ENCODE data around the gene RNASE9. TPM values are rescaled to one million over a fixed set of nuclear protein-coding genes. Genes with fewer than 3 reads are reported as not detected.
"Not testable (repeated sequence)": the region's sequence is repeated elsewhere in the genome, so short reads cannot be mapped to it uniquely, and the experiment has no call there.

The RNASE9 gene
- total and polyA plus RNA-seq, 2 of the 4 experiments (the other 2 are of a cell fraction): not detected

- H4K8ac ChIP-seq (ENCODE audit: low read depth in 2 of 2, low read length in 2 of 2); POLR2A ChIA-PET (ENCODE audit: unreplicated experiment); H3K4ac ChIP-seq (ENCODE audit: low read depth, low read length); H3K27ac ChIP-seq (ENCODE audit: insufficient read depth, low read length); CTCF ChIA-PET; H4K20me1 ChIP-seq (ENCODE audit: insufficient read depth, low read length); dilution Hi-C loops (cut with HindIII; ENCODE audit: low sequenced_read_pairs, unreplicated experiment); H3K36me3 ChIP-seq (ENCODE audit: control insufficient read depth, insufficient read depth, low read length); DNase-seq; H3K9me3 ChIP-seq (ENCODE audit: control insufficient read depth, insufficient read depth, low read length); H3K56ac ChIP-seq (ENCODE audit: extremely low read depth, insufficient read depth, low read length); intact Hi-C loops (cut with micrococcal nuclease); H4K5ac ChIP-seq (ENCODE audit: low read depth, low read length); H4K91ac ChIP-seq (ENCODE audit: insufficient read depth, low read depth, low read length); H3K27me3 ChIP-seq (ENCODE audit: control insufficient read depth, insufficient read depth, low read length); H3K14ac ChIP-seq (replicated peaks; ENCODE audit: low read depth, low read length); H3K18ac ChIP-seq (ENCODE audit: low read depth, low read length); H3K4me1 ChIP-seq (ENCODE audit: control insufficient read depth, insufficient read depth, low read length); H2BK20ac ChIP-seq (ENCODE audit: low read depth, low read length); H2AFZ ChIP-seq (replicated peaks; ENCODE audit: low read length, poor library complexity); H2AK9ac ChIP-seq (replicated peaks; ENCODE audit: low read depth, low read length, poor library complexity); H3K9me1 ChIP-seq (ENCODE audit: insufficient read depth, low read length); H3K9ac ChIP-seq (ENCODE audit: low read depth, low read length); ATAC-seq (ENCODE audit: low read depth); H2BK15ac ChIP-seq (ENCODE audit: low read depth, low read length); H2AK5ac ChIP-seq (ENCODE audit: low read depth, low read length); H3K4me3 ChIP-seq (ENCODE audit: insufficient read depth, low read depth, low read length); BruUV-seq (replicated peaks); H2BK5ac ChIP-seq (ENCODE audit: low read depth, low read length, poor library complexity, severe bottlenecking); H3K4me2 ChIP-seq (ENCODE audit: low read depth, low read length); H2BK120ac ChIP-seq (ENCODE audit: low read depth, low read length); H3K79me1 ChIP-seq (ENCODE audit: low read depth in 1 of 2, low read length in 2 of 2); H3K23ac ChIP-seq (ENCODE audit: low read depth, low read length); in situ Hi-C loops (cut with MboI; ENCODE audit: low sequenced_read_pairs): not testable (repeated sequence)
- no CpG with 5 or more reads among the region's 30 CpGs for WGBS, 2 experiments (ENCODE audit: extremely low coverage in 2 of 2, insufficient read length in 1 of 2)
Measured at GRCh38 chr14:20506276-20506675, 54.6 kb downstream of the RNASE9 start.

Other genes with a start within 250 kb of the RNASE9 start
- gene CCNB1IP1, start 227.8 kb downstream of the RNASE9 start, total RNA-seq (2012; rRNA removed): 34.6 and 35.0 TPM in 2 replicates
- 23.0 and 27.5 TPM in 2 replicates for gene CCNB1IP1, start 227.8 kb downstream of the RNASE9 start, polyA plus RNA-seq (2012; rRNA removed)
- gene PARP2, start 217.4 kb downstream of the RNASE9 start, total RNA-seq (2012; rRNA removed): 11.7 TPM in 2 replicates
- gene PARP2, start 217.4 kb downstream of the RNASE9 start, polyA plus RNA-seq (2012; rRNA removed): 18.3 and 19.1 TPM in 2 replicates
- 7.8 and 12.4 TPM in 2 replicates for gene TEP1, start 147.5 kb downstream of the RNASE9 start, total RNA-seq (2012; rRNA removed)
- 9.8 and 10.7 TPM in 2 replicates for gene TEP1, start 147.5 kb downstream of the RNASE9 start, polyA plus RNA-seq (2012; rRNA removed)
- gene KLHL33, start 124.9 kb downstream of the RNASE9 start, total RNA-seq (2012; rRNA removed): under 0.01 TPM in 2 replicates
- 0.03 TPM in 2 replicates for gene KLHL33, start 124.9 kb downstream of the RNASE9 start, polyA plus RNA-seq (2012; rRNA removed)
- 32.4 and 38.0 TPM in 2 replicates for gene OSGEP, start 106.2 kb downstream of the RNASE9 start, total RNA-seq (2012; rRNA removed)
- gene OSGEP, start 106.2 kb downstream of the RNASE9 start, polyA plus RNA-seq (2012; rRNA removed): 23.1 and 24.7 TPM in 2 replicates
- gene APEX1, start 105.8 kb downstream of the RNASE9 start, total RNA-seq (2012; rRNA removed): 125 and 141 TPM in 2 replicates
- 241 and 242 TPM in 2 replicates for gene APEX1, start 105.8 kb downstream of the RNASE9 start, polyA plus RNA-seq (2012; rRNA removed)
- 15.0 and 15.2 TPM in 2 replicates for gene PIP4P1, start 99.6 kb downstream of the RNASE9 start, total RNA-seq (2012; rRNA removed)
- gene PIP4P1, start 99.6 kb downstream of the RNASE9 start, polyA plus RNA-seq (2012; rRNA removed): 27.2 and 27.8 TPM in 2 replicates
- 60.3 and 68.8 TPM in 2 replicates for gene PNP, start 91.6 kb downstream of the RNASE9 start, total RNA-seq (2012; rRNA removed)
- gene PNP, start 91.6 kb downstream of the RNASE9 start, polyA plus RNA-seq (2012; rRNA removed): 49.0 and 53.4 TPM in 2 replicates
- not detected in 2 replicates for gene RNASE10, start 55.5 kb downstream of the RNASE9 start, total RNA-seq (2012; rRNA removed)
- gene RNASE10, start 55.5 kb downstream of the RNASE9 start, polyA plus RNA-seq (2012; rRNA removed): not detected in 2 replicates
- not detected in 2 replicates for gene RNASE11, start 27.0 kb upstream of the RNASE9 start, total RNA-seq (2012; rRNA removed)
- not detected in 2 replicates for gene RNASE11, start 27.0 kb upstream of the RNASE9 start, polyA plus RNA-seq (2012; rRNA removed)
- gene RNASE12, start 30.3 kb upstream of the RNASE9 start, total RNA-seq (2012; rRNA removed): not detected in 2 replicates
- gene RNASE12, start 30.3 kb upstream of the RNASE9 start, polyA plus RNA-seq (2012; rRNA removed): not detected in 2 replicates
- not detected in 2 replicates for gene OR6S1, start 80.6 kb upstream of the RNASE9 start, total RNA-seq (2012; rRNA removed)
- gene OR6S1, start 80.6 kb upstream of the RNASE9 start, polyA plus RNA-seq (2012; rRNA removed): not detected in 2 replicates
- 8.1 and 10.4 TPM in 2 replicates for gene RNASE4, start 123.5 kb upstream of the RNASE9 start, total RNA-seq (2012; rRNA removed)
- 9.9 and 11.6 TPM in 2 replicates for gene RNASE4, start 123.5 kb upstream of the RNASE9 start, polyA plus RNA-seq (2012; rRNA removed)
- 3.6 and 3.9 TPM in 2 replicates for gene ANG, start 127.7 kb upstream of the RNASE9 start, total RNA-seq (2012; rRNA removed)
- gene ANG, start 127.7 kb upstream of the RNASE9 start, polyA plus RNA-seq (2012; rRNA removed): 4.2 and 4.7 TPM in 2 replicates
- not detected in 2 replicates for gene EDDM3A, start 184.8 kb upstream of the RNASE9 start, total RNA-seq (2012; rRNA removed)
- not detected in 2 replicates for gene EDDM3A, start 184.8 kb upstream of the RNASE9 start, polyA plus RNA-seq (2012; rRNA removed)
- gene EDDM3B, start 207.4 kb upstream of the RNASE9 start, total RNA-seq (2012; rRNA removed): not detected in 2 replicates
- gene EDDM3B, start 207.4 kb upstream of the RNASE9 start, polyA plus RNA-seq (2012; rRNA removed): not detected in 2 replicates
- not detected in 2 replicates for gene RNASE6, start 220.2 kb upstream of the RNASE9 start, total RNA-seq (2012; rRNA removed)
- gene RNASE6, start 220.2 kb upstream of the RNASE9 start, polyA plus RNA-seq (2012; rRNA removed): not detected in 2 replicates
- gene RNASE1, start 241.8 kb upstream of the RNASE9 start, total RNA-seq (2012; rRNA removed): not detected in 2 replicates
- not detected in 2 replicates for gene RNASE1, start 241.8 kb upstream of the RNASE9 start, polyA plus RNA-seq (2012; rRNA removed)